ENCODE data around the gene MMP24.
"Not testable (repeated sequence)": the region's sequence is repeated elsewhere in the genome, so short reads cannot be mapped to it uniquely, and the experiment has no call there.

The MMP24 gene

DNA sequence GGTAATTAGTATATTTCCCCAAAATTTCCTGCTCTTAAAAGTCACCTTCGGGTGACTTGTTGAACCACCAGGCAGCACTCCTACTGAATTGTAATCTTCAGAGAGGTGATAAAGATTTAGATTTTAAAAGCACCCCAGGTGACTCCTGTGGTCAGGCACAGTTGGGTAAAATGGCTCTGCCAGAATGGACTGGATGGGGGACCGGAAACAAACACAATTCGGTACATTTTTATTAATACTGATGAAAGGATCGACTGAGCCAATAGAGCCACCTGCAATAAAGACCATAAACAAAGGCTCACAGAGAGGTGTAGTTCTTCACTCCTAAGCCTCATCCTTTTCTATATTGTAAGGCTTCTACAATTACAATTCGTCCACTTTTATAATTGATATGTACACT lies 85.3 kb downstream of the MMP24 start:
- Histone ChIP-seq H3K9ac (ENCODE audit: insufficient read length) (no peak overlapping the region), H3K27ac (peak overlapping the region; percentile 82), H3K36me3 (ENCODE audit: insufficient read depth, low read length) (peaks cover 16% of the 10 kb centered on the region), H3K4me3 (no peak overlapping the region), H3K9me3 (ENCODE audit: low read depth, low read length) (no peaks in the 10 kb centered on the region)
- no peak for TF ChIP-seq POLR2AphosphoS5 (IDR thresholded peaks at IDR 0.05; ENCODE audit: borderline replicate concordance, low read depth, low read length)
- TF ChIP-seq FOXP2 (optimal IDR thresholded peaks at IDR 0.05; ENCODE audit: control extremely low read depth, extremely low read length, insufficient read depth), result no peak
- no peak for TF ChIP-seq EZH2 (IDR thresholded peaks at IDR 0.05)
- no peak for DNase-seq (ENCODE audit: low read depth, low spot score)

GRCh38 chr20:35312318-35312717 lies 85.8 kb downstream of the MMP24 start:
- Histone ChIP-seq H3K27ac (peak overlapping the region; percentile 82), H3K4me3 (no peak overlapping the region), H3K9me3 (ENCODE audit: low read depth, low read length) (no peaks in the 10 kb centered on the region), H3K36me3 (ENCODE audit: insufficient read depth, low read length) (peaks cover 16% of the 10 kb centered on the region), H3K9ac (ENCODE audit: insufficient read length) (no peak overlapping the region)
- no peak for DNase-seq (ENCODE audit: low read depth, low spot score)
- TF ChIP-seq EZH2 (IDR thresholded peaks at IDR 0.05) (no peak), POLR2AphosphoS5 (IDR thresholded peaks at IDR 0.05; ENCODE audit: borderline replicate concordance, low read depth, low read length) (no peak), FOXP2 (optimal IDR thresholded peaks at IDR 0.05; ENCODE audit: control extremely low read depth, extremely low read length, insufficient read depth) (no peak)

DNA sequence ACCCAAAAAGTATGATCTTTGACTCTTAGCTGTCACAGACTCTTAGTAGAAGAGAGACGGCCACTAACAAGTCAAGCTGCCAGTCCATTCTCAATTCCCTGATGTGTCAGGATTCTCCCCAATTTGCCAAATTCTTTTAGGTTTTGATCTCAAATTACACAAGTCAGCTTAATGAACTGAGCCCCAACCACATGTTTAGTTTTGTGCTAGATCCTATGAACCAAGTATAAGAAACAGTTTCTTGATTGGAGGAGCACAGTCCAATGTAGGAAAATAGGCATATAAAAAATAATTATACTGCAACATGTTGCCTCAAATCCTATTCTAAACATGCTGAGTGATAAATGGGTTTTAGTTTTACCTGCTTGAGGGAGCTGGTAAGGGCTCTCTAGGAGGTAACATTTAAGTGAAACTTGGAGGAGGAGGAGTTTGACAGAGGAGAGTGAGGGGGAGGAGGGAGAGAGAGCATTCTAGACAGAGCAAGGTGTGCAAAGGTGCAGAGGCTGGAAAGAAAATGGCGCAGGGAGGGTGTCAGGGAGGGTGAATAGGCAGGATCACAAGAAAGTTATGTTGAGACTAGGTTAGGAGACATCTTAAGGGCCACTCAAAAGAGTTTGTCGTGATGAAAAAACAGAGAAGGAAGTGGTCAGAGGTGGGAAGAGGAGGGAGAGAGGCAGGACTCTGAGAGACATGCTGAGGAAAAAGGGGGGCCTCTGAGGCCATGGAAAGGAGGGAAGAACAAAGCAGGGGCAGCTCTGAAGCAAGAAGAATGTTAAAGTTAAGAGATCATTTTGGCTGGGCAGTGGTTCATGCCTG lies 88.5 kb downstream of the MMP24 start:
- Histone ChIP-seq H3K36me3 (ENCODE audit: insufficient read depth, low read length) (peaks cover 9% of the 10 kb centered on the region), H3K27ac (peak overlapping the region; percentile 2; the same call in 1 of the 2 replicates), H3K4me3 (no peak overlapping the region), H3K9ac (ENCODE audit: insufficient read length) (no peak overlapping the region), H3K9me3 (ENCODE audit: low read depth, low read length) (no peaks in the 10 kb centered on the region)
- no peak for TF ChIP-seq EZH2 (IDR thresholded peaks at IDR 0.05)
- no peak for DNase-seq (ENCODE audit: low read depth, low spot score)

DNA sequence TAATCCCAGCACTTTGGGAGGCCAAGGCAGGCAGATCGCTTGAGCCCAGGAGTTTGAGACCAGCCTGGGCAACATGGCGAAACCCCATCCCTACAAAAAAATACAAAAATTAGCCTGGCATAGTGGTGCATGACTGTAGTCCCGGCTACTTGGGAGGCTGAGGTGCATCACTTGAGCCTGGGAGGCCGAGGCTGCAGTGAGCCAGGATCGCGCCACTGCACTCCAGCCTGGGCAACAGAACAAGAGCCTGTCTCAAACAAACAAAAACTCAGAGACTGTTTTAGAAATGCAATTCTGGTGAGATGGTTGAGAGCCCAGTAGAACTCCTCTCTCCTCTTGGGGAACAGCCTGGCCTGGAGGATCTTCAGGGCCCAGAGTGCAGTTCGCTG lies 89.1 kb downstream of the MMP24 start:
- H3K4me3 ChIP-seq; DNase-seq (ENCODE audit: low read depth, low spot score); H3K9me3 ChIP-seq (ENCODE audit: low read depth, low read length); H3K36me3 ChIP-seq (ENCODE audit: insufficient read depth, low read length); H3K9ac ChIP-seq (ENCODE audit: insufficient read length); H3K27ac ChIP-seq: not testable (repeated sequence)

DNA sequence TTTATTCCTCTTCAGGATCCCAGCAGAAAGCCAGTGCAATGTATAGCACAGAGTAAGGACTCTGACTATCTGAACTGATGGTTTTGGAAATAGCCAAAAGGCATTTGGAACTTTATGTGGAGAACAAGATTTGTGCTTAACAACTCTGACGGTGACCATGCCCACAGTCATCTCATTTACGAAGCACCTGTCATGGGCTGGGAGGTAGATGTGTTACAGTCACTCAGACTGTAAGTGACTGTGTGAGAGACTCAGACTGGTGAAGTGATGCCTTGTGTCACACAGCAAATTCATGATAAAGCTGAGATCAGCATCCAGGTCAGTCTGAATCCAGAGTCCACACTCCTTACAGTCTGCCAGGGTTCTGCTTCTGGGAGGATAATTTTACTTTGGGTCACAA lies 89.6 kb downstream of the MMP24 start:
- Histone ChIP-seq H3K36me3 (ENCODE audit: insufficient read depth, low read length) (peaks cover 6% of the 10 kb centered on the region), H3K4me3 (no peak overlapping the region), H3K9ac (ENCODE audit: insufficient read length) (no peak overlapping the region), H3K27ac (no peak overlapping the region), H3K9me3 (ENCODE audit: low read depth, low read length) (no peaks in the 10 kb centered on the region)
- no peak for DNase-seq (ENCODE audit: low read depth, low spot score)
- TF ChIP-seq EZH2 (IDR thresholded peaks at IDR 0.05) (no peak), POLR2AphosphoS5 (IDR thresholded peaks at IDR 0.05; ENCODE audit: borderline replicate concordance, low read depth, low read length) (no peak), FOXP2 (optimal IDR thresholded peaks at IDR 0.05; ENCODE audit: control extremely low read depth, extremely low read length, insufficient read depth) (no peak)

GRCh38 chr20:35317416-35318210 lies 91.1 kb downstream of the MMP24 start:
- TF ChIP-seq EZH2 (IDR thresholded peaks at IDR 0.05), result no peak
- no peak for TF ChIP-seq FOXP2 (optimal IDR thresholded peaks at IDR 0.05; ENCODE audit: control extremely low read depth, extremely low read length, insufficient read depth)
- no peak for TF ChIP-seq POLR2AphosphoS5 (IDR thresholded peaks at IDR 0.05; ENCODE audit: borderline replicate concordance, low read depth, low read length)
- peaks cover 5% of the 10 kb centered on the region for H3K36me3 ChIP-seq (ENCODE audit: insufficient read depth, low read length)
- no peak overlapping the region for H3K9ac ChIP-seq (ENCODE audit: insufficient read length)
- H3K27ac ChIP-seq, result no peak overlapping the region
- no peak for DNase-seq (ENCODE audit: low read depth, low spot score)
- H3K9me3 ChIP-seq (ENCODE audit: low read depth, low read length), result no peaks in the 10 kb centered on the region
- no peak overlapping the region for H3K4me3 ChIP-seq

DNA sequence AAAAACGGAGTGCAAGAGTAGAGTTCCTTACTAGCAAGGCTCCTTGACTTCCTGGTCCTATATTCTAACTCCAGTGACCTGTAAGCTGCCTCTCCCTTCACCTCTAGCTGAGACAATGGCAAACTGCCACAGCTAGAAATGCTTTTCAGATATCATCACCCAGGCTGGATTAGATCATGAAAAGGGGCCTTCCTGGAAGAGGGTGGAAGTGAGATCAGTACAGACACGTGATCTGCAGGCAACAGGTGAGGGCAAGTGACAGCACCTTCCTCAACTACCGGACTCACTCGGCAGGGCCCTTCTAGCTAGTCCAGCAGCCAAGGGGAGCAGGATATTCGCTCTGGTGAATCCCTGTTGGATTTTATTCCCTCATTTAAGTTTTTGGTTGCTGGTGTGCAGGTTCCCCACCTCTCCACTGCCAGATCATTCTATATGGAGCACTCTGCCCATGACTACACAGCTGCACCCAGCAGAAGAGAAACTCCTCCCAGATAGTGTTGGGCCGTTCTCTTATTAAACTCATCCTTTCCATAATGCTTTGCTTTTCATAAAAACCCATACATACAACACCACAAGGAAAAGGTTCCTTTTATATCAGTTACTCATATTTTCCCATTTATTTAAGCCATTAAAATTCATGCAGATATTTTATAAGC lies 92.1 kb downstream of the MMP24 start:
- no peak for TF ChIP-seq EZH2 (IDR thresholded peaks at IDR 0.05)
- H3K4me3 ChIP-seq, result no peak overlapping the region
- H3K27ac ChIP-seq, result 0 out of 2 replicates have a peak overlapping the region, but pooled peaks have one; percentile 25
- DNase-seq (ENCODE audit: low read depth, low spot score), result no peak
- no peaks in the 10 kb centered on the region for H3K9me3 ChIP-seq (ENCODE audit: low read depth, low read length)
- H3K9ac ChIP-seq (ENCODE audit: insufficient read length), result no peak overlapping the region
- peaks cover 7% of the 10 kb centered on the region for H3K36me3 ChIP-seq (ENCODE audit: insufficient read depth, low read length)

DNA sequence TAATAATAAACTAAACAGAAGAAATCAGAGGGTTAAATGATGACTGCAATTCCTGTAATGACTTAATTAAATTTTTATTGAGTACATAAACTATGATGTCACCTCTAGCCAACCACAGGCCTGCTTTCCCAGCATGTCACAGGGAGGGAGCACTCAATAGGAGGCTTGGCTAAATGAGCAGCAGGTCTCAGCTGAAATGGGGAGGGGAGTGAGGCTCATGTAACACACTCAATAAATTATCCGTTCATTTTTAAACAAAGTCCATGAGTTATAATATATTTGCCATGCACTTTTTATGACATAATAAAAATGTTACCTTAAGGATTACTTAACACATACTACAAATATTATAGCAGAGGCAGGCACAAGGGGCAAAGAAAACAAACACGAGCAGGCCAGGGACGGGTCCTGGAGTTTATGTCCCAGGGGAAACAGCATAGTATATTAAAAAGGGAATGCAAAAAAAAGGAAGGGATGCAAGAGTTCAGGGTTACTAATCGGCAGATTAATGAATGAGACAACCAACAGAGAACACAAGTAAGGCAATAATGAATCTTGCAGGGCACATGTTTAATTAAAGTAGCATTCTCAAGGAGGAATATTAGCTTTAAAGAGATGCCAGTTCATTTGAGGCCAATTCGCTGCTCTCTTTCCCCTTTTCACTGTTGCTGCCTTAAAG lies 92.8 kb downstream of the MMP24 start:
- TF ChIP-seq POLR2AphosphoS5 (IDR thresholded peaks at IDR 0.05; ENCODE audit: borderline replicate concordance, low read depth, low read length), result no peak
- no peak for TF ChIP-seq EZH2 (IDR thresholded peaks at IDR 0.05)
- no peak for TF ChIP-seq FOXP2 (optimal IDR thresholded peaks at IDR 0.05; ENCODE audit: control extremely low read depth, extremely low read length, insufficient read depth)
- peaks cover 6% of the 10 kb centered on the region for H3K36me3 ChIP-seq (ENCODE audit: insufficient read depth, low read length)
- no peak for DNase-seq (ENCODE audit: low read depth, low spot score)
- no peak overlapping the region for H3K27ac ChIP-seq
- no peak overlapping the region for H3K4me3 ChIP-seq
- H3K9me3 ChIP-seq (ENCODE audit: low read depth, low read length), result no peaks in the 10 kb centered on the region
- H3K9ac ChIP-seq (ENCODE audit: insufficient read length), result no peak overlapping the region
